Measurements from ENCODE around the gene HRH1.

The HRH1 gene

GRCh38 chr3:11228041-11228440, 73.7 kb downstream of the HRH1 start:
- no peak overlapping the region for H3K27ac ChIP-seq (ENCODE audit: low read depth, low read length)
- H3K27me3 ChIP-seq (ENCODE audit: control insufficient read depth, insufficient read depth, low read length) = no peaks in the 10 kb centered on the region
- no peaks in the 10 kb centered on the region for H3K9me3 ChIP-seq (ENCODE audit: control insufficient read depth, insufficient read depth, low read length)
- H3K36me3 ChIP-seq (ENCODE audit: control insufficient read depth, insufficient read depth, low read length) = no peaks in the 10 kb centered on the region
- H3K4me3 ChIP-seq (ENCODE audit: low read depth, low read length) = no peak overlapping the region
- no peak overlapping the region for H3K9ac ChIP-seq (ENCODE audit: low read depth, low read length)
- no peaks in the 10 kb centered on the region for H3K4me1 ChIP-seq (ENCODE audit: control insufficient read depth, insufficient read depth, low read length)

- no peak overlapping the region for H3K27ac ChIP-seq (ENCODE audit: low read depth, low read length)
- H3K4me1 ChIP-seq (ENCODE audit: control insufficient read depth, insufficient read depth, low read length) = no peaks in the 10 kb centered on the region
- H3K9ac ChIP-seq (ENCODE audit: low read depth, low read length) = no peak overlapping the region
- H3K36me3 ChIP-seq (ENCODE audit: control insufficient read depth, insufficient read depth, low read length) = no peaks in the 10 kb centered on the region
- H3K4me3 ChIP-seq (ENCODE audit: low read depth, low read length) = no peak overlapping the region
- H3K27me3 ChIP-seq (ENCODE audit: control insufficient read depth, insufficient read depth, low read length) = no peaks in the 10 kb centered on the region
- no peaks in the 10 kb centered on the region for H3K9me3 ChIP-seq (ENCODE audit: control insufficient read depth, insufficient read depth, low read length)
Measured at GRCh38 chr3:11230125-11230524, 75.8 kb downstream of the HRH1 start.

GRCh38 chr3:11230832-11231231, 76.5 kb downstream of the HRH1 start:
- H3K27ac ChIP-seq (ENCODE audit: low read depth, low read length) = no peak overlapping the region
- H3K27me3 ChIP-seq (ENCODE audit: control insufficient read depth, insufficient read depth, low read length) = no peaks in the 10 kb centered on the region
- H3K4me1 ChIP-seq (ENCODE audit: control insufficient read depth, insufficient read depth, low read length) = no peaks in the 10 kb centered on the region
- H3K36me3 ChIP-seq (ENCODE audit: control insufficient read depth, insufficient read depth, low read length) = no peaks in the 10 kb centered on the region
- no peaks in the 10 kb centered on the region for H3K9me3 ChIP-seq (ENCODE audit: control insufficient read depth, insufficient read depth, low read length)
- H3K4me3 ChIP-seq (ENCODE audit: low read depth, low read length) = no peak overlapping the region
- no peak overlapping the region for H3K9ac ChIP-seq (ENCODE audit: low read depth, low read length)

GRCh38 chr3:11235385-11235784, 81.1 kb downstream of the HRH1 start:
- Histone ChIP-seq H3K36me3 (ENCODE audit: control insufficient read depth, insufficient read depth, low read length) (no peaks in the 10 kb centered on the region), H3K4me3 (ENCODE audit: low read depth, low read length) (no peak overlapping the region), H3K9ac (ENCODE audit: low read depth, low read length) (no peak overlapping the region), H3K27me3 (ENCODE audit: control insufficient read depth, insufficient read depth, low read length) (no peaks in the 10 kb centered on the region), H3K27ac (ENCODE audit: low read depth, low read length) (no peak overlapping the region), H3K9me3 (ENCODE audit: control insufficient read depth, insufficient read depth, low read length) (no peaks in the 10 kb centered on the region), H3K4me1 (ENCODE audit: control insufficient read depth, insufficient read depth, low read length) (no peaks in the 10 kb centered on the region)

- Histone ChIP-seq H3K36me3 (ENCODE audit: control insufficient read depth, insufficient read depth, low read length) (no peaks in the 10 kb centered on the region), H3K9me3 (ENCODE audit: control insufficient read depth, insufficient read depth, low read length) (no peaks in the 10 kb centered on the region), H3K27ac (ENCODE audit: low read depth, low read length) (no peak overlapping the region), H3K27me3 (ENCODE audit: control insufficient read depth, insufficient read depth, low read length) (no peaks in the 10 kb centered on the region), H3K4me1 (ENCODE audit: control insufficient read depth, insufficient read depth, low read length) (no peaks in the 10 kb centered on the region), H3K4me3 (ENCODE audit: low read depth, low read length) (no peak overlapping the region), H3K9ac (ENCODE audit: low read depth, low read length) (no peak overlapping the region)
Measured at GRCh38 chr3:11236588-11237461, 82.5 kb downstream of the HRH1 start.

- Histone ChIP-seq H3K9me3 (ENCODE audit: control insufficient read depth, insufficient read depth, low read length) (no peaks in the 10 kb centered on the region), H3K27ac (ENCODE audit: low read depth, low read length) (no peak overlapping the region), H3K27me3 (ENCODE audit: control insufficient read depth, insufficient read depth, low read length) (no peaks in the 10 kb centered on the region), H3K9ac (ENCODE audit: low read depth, low read length) (no peak overlapping the region), H3K4me3 (ENCODE audit: low read depth, low read length) (no peak overlapping the region), H3K36me3 (ENCODE audit: control insufficient read depth, insufficient read depth, low read length) (no peaks in the 10 kb centered on the region), H3K4me1 (ENCODE audit: control insufficient read depth, insufficient read depth, low read length) (no peaks in the 10 kb centered on the region)
Measured at GRCh38 chr3:11238060-11238459, 83.8 kb downstream of the HRH1 start.

- no peak overlapping the region for H3K9ac ChIP-seq (ENCODE audit: low read depth, low read length)
- H3K27me3 ChIP-seq (ENCODE audit: control insufficient read depth, insufficient read depth, low read length) = no peaks in the 10 kb centered on the region
- no peaks in the 10 kb centered on the region for H3K36me3 ChIP-seq (ENCODE audit: control insufficient read depth, insufficient read depth, low read length)
- H3K27ac ChIP-seq (ENCODE audit: low read depth, low read length) = no peak overlapping the region
- H3K4me1 ChIP-seq (ENCODE audit: control insufficient read depth, insufficient read depth, low read length) = no peaks in the 10 kb centered on the region
- no peak overlapping the region for H3K4me3 ChIP-seq (ENCODE audit: low read depth, low read length)
- H3K9me3 ChIP-seq (ENCODE audit: control insufficient read depth, insufficient read depth, low read length) = no peaks in the 10 kb centered on the region
Measured at GRCh38 chr3:11238880-11239279, 84.6 kb downstream of the HRH1 start.

- H3K9me3 ChIP-seq (ENCODE audit: control insufficient read depth, insufficient read depth, low read length) = no peaks in the 10 kb centered on the region
- no peak overlapping the region for H3K4me3 ChIP-seq (ENCODE audit: low read depth, low read length)
- H3K27me3 ChIP-seq (ENCODE audit: control insufficient read depth, insufficient read depth, low read length) = no peaks in the 10 kb centered on the region
- H3K27ac ChIP-seq (ENCODE audit: low read depth, low read length) = no peak overlapping the region
- H3K36me3 ChIP-seq (ENCODE audit: control insufficient read depth, insufficient read depth, low read length) = no peaks in the 10 kb centered on the region
- H3K9ac ChIP-seq (ENCODE audit: low read depth, low read length) = no peak overlapping the region
- H3K4me1 ChIP-seq (ENCODE audit: control insufficient read depth, insufficient read depth, low read length) = no peaks in the 10 kb centered on the region
Measured at GRCh38 chr3:11239796-11240195, 85.5 kb downstream of the HRH1 start.

- Histone ChIP-seq H3K27ac (ENCODE audit: low read depth, low read length) (no peak overlapping the region), H3K36me3 (ENCODE audit: control insufficient read depth, insufficient read depth, low read length) (no peaks in the 10 kb centered on the region), H3K4me1 (ENCODE audit: control insufficient read depth, insufficient read depth, low read length) (no peaks in the 10 kb centered on the region), H3K9me3 (ENCODE audit: control insufficient read depth, insufficient read depth, low read length) (no peaks in the 10 kb centered on the region), H3K27me3 (ENCODE audit: control insufficient read depth, insufficient read depth, low read length) (no peaks in the 10 kb centered on the region), H3K4me3 (ENCODE audit: low read depth, low read length) (no peak overlapping the region), H3K9ac (ENCODE audit: low read depth, low read length) (no peak overlapping the region)
Measured at GRCh38 chr3:11240496-11240895, 86.2 kb downstream of the HRH1 start.

GRCh38 chr3:11244121-11244677, 89.9 kb downstream of the HRH1 start:
- H3K27me3 ChIP-seq (ENCODE audit: control insufficient read depth, insufficient read depth, low read length) = no peaks in the 10 kb centered on the region

GRCh38 chr3:11245276-11245675, 91.0 kb downstream of the HRH1 start:
- H3K9ac ChIP-seq (ENCODE audit: low read depth, low read length) = no peak overlapping the region
- no peak overlapping the region for H3K4me3 ChIP-seq (ENCODE audit: low read depth, low read length)
- no peaks in the 10 kb centered on the region for H3K27me3 ChIP-seq (ENCODE audit: control insufficient read depth, insufficient read depth, low read length)
- no peaks in the 10 kb centered on the region for H3K4me1 ChIP-seq (ENCODE audit: control insufficient read depth, insufficient read depth, low read length)
- H3K27ac ChIP-seq (ENCODE audit: low read depth, low read length) = no peak overlapping the region
- no peaks in the 10 kb centered on the region for H3K36me3 ChIP-seq (ENCODE audit: control insufficient read depth, insufficient read depth, low read length)
- H3K9me3 ChIP-seq (ENCODE audit: control insufficient read depth, insufficient read depth, low read length) = no peaks in the 10 kb centered on the region

More at GRCh38 chr3:11244121-11244677, 89.9 kb downstream of the HRH1 start:
- no peak overlapping the region for H3K27ac ChIP-seq (ENCODE audit: low read depth, low read length)
- no peaks in the 10 kb centered on the region for H3K9me3 ChIP-seq (ENCODE audit: control insufficient read depth, insufficient read depth, low read length)
- no peaks in the 10 kb centered on the region for H3K36me3 ChIP-seq (ENCODE audit: control insufficient read depth, insufficient read depth, low read length)
- no peaks in the 10 kb centered on the region for H3K4me1 ChIP-seq (ENCODE audit: control insufficient read depth, insufficient read depth, low read length)
- H3K9ac ChIP-seq (ENCODE audit: low read depth, low read length) = no peak overlapping the region
- H3K4me3 ChIP-seq (ENCODE audit: low read depth, low read length) = no peak overlapping the region
